HG03520 (cell line): ENCODE measurements around the gene PLEKHO2.

ENCODE experiments used
- ATAC-seq: cut with Tn5 transposase; IDR thresholded peaks from one replicate; pipeline ENCODE4 v1.9.1; 2021; ENCODE audit warnings: mild to moderate bottlenecking, moderate library complexity; ENCODE audit not compliant: unreplicated experiment

The PLEKHO2 gene

DNA sequence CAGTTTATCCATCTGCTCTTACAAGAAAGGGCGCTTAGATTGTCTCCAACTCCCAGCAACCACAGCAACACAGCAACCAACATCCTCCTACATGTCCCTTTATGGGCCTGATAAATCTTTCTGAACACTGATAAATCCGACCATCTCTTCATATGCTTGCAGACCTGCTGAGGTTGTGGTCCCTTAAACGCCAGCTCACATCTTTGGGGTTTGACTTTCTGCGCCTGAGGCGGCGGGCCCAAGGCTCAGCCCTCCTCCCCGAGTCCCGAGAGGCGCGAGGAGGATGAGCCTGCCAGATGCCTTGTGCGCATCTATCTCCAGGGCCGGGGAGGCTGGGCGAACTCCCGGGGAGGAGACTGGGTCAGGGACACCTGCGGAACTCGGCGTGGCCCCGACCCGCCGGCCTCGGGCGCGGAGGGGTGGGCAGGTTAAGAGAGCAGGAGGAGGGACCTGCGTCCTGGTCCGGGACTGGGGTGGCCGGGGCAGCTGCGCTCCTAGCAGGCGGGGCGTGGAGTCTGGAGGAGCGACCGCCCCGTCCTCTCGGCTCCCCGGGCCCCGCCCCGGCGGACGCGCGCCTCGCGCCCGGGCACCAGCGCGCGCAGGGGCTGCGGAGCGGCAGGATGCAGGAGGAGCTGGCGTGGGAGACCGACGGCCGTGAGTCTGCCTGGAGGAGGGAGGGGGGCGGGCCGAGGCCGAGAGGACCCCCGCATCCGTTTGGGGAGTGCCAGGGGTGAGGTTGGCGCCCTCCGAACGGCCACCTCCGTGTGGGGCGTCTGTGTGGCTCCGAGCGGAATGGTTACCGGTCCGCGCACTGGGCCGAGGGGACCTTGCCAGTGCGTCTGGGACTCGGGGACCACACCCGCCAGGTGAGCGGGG, 69.8 kb downstream of the PLEKHO2 start, which contains the start of gene ANKDD1A:
Gene ANKDD1A (plus strand): TSS at position 592 of the 876 bp plus-strand sequence. CDS start 29 bp downstream, at position 621.
- peak; percentile 48 for ATAC-seq

DNA sequence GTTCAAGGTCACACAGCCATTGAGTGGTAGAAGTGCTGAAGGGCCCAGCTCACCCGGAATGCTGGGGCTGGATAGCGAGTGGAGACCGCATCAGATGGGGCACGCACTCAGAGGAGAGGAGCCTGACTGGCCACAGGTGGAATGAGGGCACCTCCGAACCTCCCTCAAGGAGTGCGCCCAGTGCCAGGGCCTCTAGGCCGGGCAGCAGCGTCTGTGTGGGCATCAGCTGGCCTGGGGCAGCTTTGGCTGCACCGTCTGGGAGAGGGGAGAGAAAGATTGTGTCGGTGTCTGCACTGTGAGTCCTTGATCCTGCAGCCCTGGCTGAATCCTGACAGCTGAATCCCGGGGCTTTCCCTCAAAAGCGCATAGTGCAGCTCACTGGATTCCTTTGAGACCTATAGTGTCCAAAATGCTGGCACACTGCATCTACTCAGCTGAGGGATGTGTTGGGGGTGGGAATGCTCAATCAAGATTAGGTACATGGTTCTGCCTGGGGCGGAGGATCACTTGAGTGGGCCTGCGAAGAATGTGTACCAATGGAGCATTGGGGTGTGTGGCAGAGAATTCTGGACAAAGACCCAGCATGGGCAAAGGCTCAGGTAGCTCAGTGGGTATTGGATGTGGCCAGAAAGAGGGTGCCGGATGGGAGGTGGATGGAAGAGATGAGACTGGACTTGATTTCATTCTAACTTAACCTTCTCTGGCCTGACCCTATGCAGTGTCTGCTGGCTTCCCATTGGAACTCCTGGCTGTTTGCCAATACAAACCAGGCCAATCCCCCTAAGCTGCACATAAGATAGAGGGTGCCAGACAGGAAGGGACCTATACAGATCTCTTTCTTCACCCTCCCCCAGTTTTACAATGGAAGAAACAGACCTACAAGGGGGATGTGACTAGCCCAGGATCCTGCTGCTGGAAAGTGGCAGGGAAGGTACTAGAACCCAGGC, 70.9 kb downstream of the PLEKHO2 start:
- ATAC-seq: no peak

DNA sequence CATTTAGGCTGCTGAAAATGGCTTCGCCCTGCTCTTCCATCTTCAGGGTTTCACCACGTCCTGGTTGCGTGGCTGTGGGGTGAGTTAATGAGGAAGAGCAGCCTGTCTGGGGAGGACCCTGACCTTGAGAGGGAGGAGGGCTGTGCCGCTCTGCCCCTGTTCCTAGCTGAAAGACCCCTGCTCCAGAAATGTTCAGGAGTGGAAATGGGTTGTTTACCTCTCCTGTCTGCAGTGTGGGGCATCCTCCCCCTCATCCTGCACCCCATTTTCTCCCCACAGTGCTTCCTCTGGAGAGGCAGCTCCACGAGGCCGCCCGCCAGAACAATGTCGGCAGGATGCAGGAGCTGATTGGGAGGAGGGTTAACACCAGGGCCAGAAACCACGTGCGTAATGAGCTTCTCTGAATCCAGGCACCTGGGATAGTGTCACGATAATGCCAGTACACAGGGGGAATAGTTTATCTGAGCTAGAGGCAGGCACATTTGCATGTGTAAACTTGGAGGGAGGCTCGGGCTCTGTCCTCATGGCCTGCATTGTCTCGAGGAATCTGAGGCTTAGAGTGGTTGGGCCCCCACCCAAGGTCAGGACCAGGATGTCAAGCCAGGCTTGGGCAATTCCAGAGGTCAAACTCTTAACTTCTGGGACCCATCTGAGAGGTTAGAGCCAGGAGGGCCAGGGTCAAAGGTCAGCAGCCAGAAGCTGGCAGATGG, 74.0 kb downstream of the PLEKHO2 start:
- ATAC-seq: no peak

DNA sequence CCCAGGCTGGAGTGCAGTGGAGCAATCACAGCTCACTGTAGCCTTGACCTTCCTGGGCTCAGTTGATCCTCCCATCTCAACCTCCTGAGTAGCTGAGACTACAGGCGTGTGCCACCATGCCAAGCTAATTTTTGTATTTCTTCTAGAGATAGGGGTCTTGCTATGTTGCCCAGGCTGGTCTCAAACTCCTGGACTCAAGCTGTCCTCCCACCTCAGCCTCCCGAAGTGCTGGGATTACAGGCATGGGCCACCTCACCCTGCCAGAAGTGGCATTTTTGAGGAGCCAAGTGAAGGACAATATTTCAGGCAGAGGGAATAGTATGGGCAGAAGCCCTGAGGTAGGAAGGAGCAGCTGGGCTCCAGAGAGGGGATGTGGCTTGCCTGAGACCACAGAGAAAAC, 74.7 kb downstream of the PLEKHO2 start:
- no peak for ATAC-seq

DNA sequence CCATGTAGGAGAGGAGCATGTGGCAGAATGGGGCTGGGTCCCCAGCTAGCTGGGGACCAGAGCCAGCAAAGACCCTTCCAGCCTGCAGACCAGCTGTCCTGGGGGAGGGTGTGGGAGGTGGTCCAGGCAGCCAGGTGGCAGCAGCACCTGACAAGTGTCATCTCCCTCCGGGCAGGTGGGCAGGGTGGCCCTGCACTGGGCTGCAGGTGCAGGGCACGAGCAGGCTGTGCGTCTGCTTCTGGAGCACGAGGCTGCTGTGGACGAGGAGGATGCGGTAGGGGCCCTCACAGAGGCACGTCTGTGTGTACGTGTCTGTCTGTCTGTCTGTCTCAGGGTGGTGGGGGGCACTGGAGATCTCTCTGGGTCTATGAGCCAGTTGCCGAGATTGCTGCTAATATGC, 75.5 kb downstream of the PLEKHO2 start:
- no peak for ATAC-seq
